Breast epithelium (tissue), 3 donors: ENCODE results near the gene VPS16.

ENCODE experiments used
- POLR2A ChIP-seq: fragments of 450-650 bp; IDR thresholded peaks from one replicate; pipeline ENCODE4 v1.6.1; 2016; ENCODE audit warnings: antibody characterized with exemption, mild to moderate bottlenecking, moderate library complexity
- TF ChIP-seq, protein P1 (sequence below), 3 donors: fragments of 450-650 bp; IDR thresholded peaks; one replicate each; pipeline ENCODE4 v1.5.1; 2016 to 2017; ENCODE audit warnings: antibody characterized with exemption in 3 of 3, mild to moderate bottlenecking in 3 of 3, moderate library complexity in 3 of 3

GRCh38 chr20:2865630-2866029 lies 25.1 kb downstream of the VPS16 start:
- TF ChIP-seq, protein P1, sequence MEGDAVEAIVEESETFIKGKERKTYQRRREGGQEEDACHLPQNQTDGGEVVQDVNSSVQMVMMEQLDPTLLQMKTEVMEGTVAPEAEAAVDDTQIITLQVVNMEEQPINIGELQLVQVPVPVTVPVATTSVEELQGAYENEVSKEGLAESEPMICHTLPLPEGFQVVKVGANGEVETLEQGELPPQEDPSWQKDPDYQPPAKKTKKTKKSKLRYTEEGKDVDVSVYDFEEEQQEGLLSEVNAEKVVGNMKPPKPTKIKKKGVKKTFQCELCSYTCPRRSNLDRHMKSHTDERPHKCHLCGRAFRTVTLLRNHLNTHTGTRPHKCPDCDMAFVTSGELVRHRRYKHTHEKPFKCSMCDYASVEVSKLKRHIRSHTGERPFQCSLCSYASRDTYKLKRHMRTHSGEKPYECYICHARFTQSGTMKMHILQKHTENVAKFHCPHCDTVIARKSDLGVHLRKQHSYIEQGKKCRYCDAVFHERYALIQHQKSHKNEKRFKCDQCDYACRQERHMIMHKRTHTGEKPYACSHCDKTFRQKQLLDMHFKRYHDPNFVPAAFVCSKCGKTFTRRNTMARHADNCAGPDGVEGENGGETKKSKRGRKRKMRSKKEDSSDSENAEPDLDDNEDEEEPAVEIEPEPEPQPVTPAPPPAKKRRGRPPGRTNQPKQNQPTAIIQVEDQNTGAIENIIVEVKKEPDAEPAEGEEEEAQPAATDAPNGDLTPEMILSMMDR (IDR thresholded peaks at IDR 0.05): no peak
- TF ChIP-seq POLR2A: no peak
